ELR (cell line): Measurements from ENCODE around the gene DPY19L3.

ENCODE experiments used
- DNase-seq: peaks from one replicate; pipeline ENCODE4 v3.0.0-alpha.2; 2015; ENCODE audit warnings: low read depth

The DPY19L3 gene

DNA sequence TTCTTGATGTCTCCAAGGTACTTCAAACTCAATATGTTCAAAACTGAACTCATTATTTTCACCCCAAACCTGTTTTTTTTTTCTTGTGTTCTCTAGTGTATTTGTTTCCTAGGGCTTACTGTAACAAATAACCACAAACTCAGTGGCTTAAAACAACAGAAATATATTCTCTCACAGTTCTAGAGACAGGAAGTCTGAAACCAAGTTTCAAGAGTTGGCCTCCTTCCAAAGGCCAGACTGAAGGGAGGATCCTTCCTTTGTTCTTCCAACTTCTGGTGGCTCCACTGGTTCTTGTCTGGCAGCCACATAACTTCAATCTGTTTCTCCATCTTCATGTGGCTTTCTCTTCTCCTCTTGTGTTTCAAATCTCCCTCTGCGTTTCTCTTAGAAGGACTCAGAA lies 113.5 kb downstream of the DPY19L3 start:
- no peak for DNase-seq

DNA sequence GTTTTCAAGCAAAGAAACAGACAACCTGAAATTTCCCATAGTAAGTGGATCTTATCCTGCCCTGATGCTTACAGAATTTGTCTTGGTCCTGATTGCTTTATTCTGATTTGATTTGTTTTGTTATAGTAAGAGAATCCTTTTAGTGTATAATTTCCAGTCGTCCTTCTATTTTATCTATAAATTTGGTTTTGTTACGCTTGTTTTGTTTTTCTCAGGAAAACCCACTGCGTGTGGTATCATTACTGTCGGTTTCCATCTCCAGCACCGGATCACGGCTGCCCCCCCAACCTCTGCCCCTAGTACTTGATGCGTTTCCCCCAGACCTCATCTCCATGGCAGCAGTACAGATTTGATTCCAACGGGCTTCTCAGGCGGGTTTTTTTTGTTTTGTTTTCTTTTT lies 117.4 kb downstream of the DPY19L3 start:
- no peak for DNase-seq

DNA sequence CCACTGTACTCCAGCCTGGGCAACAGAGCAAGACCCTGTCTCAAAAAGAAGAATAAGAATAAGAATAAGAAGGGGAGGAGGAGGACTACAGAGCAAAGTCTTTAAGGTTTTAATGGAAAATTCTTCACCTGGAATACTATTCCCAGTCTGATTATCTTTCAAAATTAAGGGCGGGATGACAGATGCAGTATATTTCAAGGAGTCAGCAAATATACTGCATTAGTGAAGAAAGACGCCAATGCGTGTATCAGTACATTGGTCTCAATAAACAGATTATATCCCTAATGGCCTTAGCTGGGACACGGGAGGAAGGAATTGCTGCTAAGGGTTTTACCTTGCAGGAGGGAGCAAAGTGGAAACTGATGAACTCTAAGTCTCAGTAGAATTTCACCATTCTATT lies 121.3 kb downstream of the DPY19L3 start:
- no peak for DNase-seq

DNA sequence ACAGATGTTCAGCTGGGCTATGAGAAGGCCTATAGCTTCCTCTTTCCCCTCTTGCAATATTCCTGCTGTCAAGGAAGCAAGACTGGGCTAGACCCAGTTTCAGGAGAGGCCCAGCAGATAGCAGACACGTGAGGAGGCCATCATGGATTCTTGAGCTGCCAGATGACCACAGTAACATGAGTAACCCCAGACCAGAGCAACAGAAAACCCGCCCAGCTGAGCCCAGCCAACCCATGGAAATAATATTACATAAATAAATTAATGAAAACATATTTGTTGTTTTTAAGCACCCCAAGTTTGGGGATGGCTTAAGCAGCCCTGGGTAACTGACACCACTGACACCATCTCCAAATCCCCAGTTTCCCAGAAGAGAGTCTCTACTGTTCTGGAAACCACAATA lies 125.2 kb downstream of the DPY19L3 start:
- DNase-seq: no peak

DNA sequence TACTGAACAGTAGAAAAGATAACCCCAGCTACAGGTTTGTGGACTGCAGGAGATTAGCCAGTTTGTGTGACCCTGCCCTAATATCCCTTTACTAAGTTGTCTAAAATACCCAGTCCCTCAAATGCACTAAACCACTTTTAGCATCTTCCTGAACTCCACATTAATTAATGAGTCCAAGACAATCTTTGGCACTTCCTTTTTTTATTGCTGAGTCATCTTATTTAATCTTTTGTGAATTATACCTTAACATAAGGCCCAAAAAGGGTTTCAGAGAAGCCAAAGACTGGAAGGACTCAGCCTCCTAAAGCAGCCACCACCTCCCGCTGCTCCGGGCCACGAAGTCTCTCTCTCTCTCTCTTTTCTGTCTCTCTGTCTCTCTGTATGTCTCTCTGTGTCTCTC lies 126.7 kb downstream of the DPY19L3 start:
- no peak for DNase-seq
